ENCODE data around the gene MTHFSD. TPM values are rescaled to one million over a fixed set of nuclear protein-coding genes. Genes with fewer than 3 reads are reported as not detected.

MTHFSD gene
- total RNA-seq, 1 experiment from 2014 or later: 30.7 TPM

DNA sequence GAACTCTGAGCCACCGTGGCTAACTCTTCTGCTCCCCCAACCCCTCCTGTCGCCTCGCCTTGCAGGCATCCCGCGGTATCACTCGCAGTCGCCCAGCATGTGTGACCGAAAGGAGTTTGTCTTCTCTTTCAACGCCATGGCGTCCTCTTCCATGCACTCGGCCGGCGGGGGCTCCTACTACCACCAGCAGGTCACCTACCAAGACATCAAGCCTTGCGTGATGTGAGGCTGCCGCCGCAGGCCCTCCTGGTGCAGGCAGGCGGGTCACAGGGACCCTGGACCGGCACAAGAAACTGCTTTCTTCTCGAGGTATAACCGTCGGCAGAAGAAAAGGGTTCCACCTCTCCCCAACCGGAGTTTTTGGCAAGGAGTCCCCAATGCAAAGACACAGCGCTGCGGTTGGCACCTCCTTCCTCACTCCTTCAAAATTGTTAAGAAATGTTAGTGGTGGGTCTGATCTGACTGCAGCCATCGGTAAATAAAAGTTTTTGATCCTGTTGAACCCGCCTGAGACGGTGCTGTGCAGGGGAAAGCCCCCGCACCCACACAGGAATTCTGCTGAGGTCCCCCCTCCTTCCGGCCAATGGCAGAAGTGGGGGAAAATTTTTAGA, 42.1 kb downstream of the MTHFSD start:
- Mint-ChIP-seq H3K9me3 (ENCODE audit: unreplicated experiment) (no peaks in the 10 kb centered on the region), H3K27ac (ENCODE audit: low read depth, unreplicated experiment) (no peak overlapping the region), H3K36me3 (ENCODE audit: insufficient read depth, unreplicated experiment) (no peaks in the 10 kb centered on the region), H3K4me3 (ENCODE audit: unreplicated experiment) (no peak overlapping the region), H3K4me1 (ENCODE audit: insufficient read depth, unreplicated experiment) (no peaks in the 10 kb centered on the region), H3K27me3 (ENCODE audit: insufficient read depth, unreplicated experiment) (peaks cover 62% of the 10 kb centered on the region)
- ChIA-PET POLR2A (no interaction called here), CTCF (interaction anchor here (0.7 kb wide), 1 partner anchor 1260 kb away, joined by 3 read pairs; no protein-coding TSS in a partner anchor)
- BruUV-seq (replicated peaks): no TSS peak
- intact Hi-C loops (cut with micrococcal nuclease): loop anchor here (10.0 kb wide), 1 partner anchor 258 kb away; no protein-coding TSS in a partner anchor
- no peak for DNase-seq (ENCODE audit: unreplicated experiment)
- no peak for TF ChIP-seq CTCF (IDR thresholded peaks at IDR 0.05; ENCODE audit: unreplicated experiment)

DNA sequence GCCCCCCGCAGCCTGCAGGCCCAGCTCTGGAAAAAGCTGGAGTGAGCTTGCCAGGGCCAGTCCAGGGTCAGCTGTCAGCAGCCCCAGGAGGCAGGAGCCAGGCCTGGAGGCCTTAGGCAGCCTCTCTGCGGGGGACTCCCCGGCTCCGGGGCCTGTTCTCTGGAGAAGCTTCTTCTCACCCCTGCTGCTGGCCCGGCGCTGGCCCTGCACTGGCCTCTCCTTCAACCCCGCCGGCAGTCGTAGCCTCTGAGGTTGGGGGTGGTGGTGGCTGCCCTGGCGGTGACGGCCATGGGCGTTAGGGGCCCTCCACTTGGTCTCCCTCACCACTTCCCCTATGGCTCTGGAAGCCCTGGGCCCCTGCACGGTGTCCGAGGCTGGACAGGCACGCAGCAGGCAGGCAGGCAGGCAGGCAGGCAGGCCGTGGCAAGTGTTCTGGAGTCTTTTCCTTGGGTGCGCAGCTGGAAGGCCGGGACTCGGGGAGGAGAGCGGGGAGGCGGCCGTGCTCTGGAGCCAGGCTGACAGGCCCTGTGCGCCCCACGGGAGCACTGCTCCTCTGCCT, 42.7 kb downstream of the MTHFSD start:
- TF ChIP-seq CTCF (IDR thresholded peaks at IDR 0.05; ENCODE audit: unreplicated experiment): no peak
- ChIA-PET CTCF (interaction anchor here (0.6 to 1.1 kb wide), 3 partner anchors 440 to 1165 kb away, joined by 3 to 6 read pairs (median 5); no protein-coding TSS in a partner anchor), POLR2A (no interaction called here)
- Mint-ChIP-seq H3K4me1 (ENCODE audit: insufficient read depth, unreplicated experiment) (no peaks in the 10 kb centered on the region), H3K27ac (ENCODE audit: low read depth, unreplicated experiment) (no peak overlapping the region), H3K27me3 (ENCODE audit: insufficient read depth, unreplicated experiment) (peaks cover 65% of the 10 kb centered on the region), H3K36me3 (ENCODE audit: insufficient read depth, unreplicated experiment) (no peaks in the 10 kb centered on the region), H3K4me3 (ENCODE audit: unreplicated experiment) (no peak overlapping the region), H3K9me3 (ENCODE audit: unreplicated experiment) (no peaks in the 10 kb centered on the region)
- no TSS peak for BruUV-seq (replicated peaks)
- intact Hi-C loops (cut with micrococcal nuclease): loop anchor here (10.0 kb wide), 1 partner anchor 258 kb away; no protein-coding TSS in a partner anchor
- DNase-seq (ENCODE audit: unreplicated experiment): no peak

DNA sequence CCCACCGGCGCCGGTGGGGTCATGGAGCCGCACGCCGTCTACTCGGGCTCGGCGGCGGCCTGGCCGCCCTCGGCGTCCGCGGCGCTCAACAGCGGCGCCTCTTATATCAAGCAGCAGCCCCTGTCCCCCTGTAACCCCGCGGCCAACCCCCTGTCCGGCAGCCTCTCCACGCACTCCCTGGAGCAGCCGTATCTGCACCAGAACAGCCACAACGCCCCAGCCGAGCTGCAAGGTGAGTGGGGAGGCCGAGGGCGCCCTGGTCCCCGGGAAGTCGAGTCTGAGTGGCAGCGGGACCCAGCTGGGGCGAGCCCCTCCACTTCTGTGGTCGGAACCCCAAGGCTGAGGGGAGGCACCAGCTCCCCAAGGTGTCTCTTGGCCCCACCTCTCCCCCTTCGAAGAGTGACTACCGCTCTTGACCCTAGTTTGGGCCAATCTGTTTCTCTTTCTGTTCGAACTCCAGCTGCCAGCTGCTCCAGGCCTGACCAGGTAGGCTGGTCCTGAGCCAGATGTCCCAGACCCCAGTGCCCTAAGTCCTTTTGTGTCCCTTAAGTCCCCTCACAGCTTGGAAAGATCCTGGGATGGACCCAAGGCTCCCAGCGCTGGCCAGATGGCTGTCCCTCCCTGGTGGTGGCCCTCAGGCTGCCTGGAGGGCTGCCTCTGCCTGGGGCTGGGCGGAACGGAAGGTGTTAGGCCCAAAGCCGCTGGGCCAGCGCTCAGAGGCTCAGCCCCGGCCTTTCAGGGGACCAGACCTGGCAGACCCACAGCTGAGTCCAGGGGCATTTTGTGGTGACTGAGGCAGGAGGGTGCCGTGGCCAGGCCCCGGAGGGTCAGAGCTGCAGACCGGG, 43.5 kb downstream of the MTHFSD start:
- Mint-ChIP-seq H3K27me3 (ENCODE audit: insufficient read depth, unreplicated experiment) (peaks cover 65% of the 10 kb centered on the region), H3K4me3 (ENCODE audit: unreplicated experiment) (no peak overlapping the region), H3K4me1 (ENCODE audit: insufficient read depth, unreplicated experiment) (peaks cover 1% of the 10 kb centered on the region), H3K36me3 (ENCODE audit: insufficient read depth, unreplicated experiment) (no peaks in the 10 kb centered on the region), H3K9me3 (ENCODE audit: unreplicated experiment) (no peaks in the 10 kb centered on the region), H3K27ac (ENCODE audit: low read depth, unreplicated experiment) (no peak overlapping the region)
- no TSS peak for BruUV-seq (replicated peaks)
- CTCF ChIA-PET: interaction anchor here (0.6 to 1.1 kb wide), 2 partner anchors 690 to 1164 kb away, joined by 3 to 6 read pairs; no protein-coding TSS in a partner anchor
- POLR2A ChIA-PET: no interaction called here
- no peak for TF ChIP-seq CTCF (IDR thresholded peaks at IDR 0.05; ENCODE audit: unreplicated experiment)
- intact Hi-C loops (cut with micrococcal nuclease): loop anchor here (10.0 kb wide), 1 partner anchor 257 kb away; no protein-coding TSS in a partner anchor
- DNase-seq (ENCODE audit: unreplicated experiment): no peak
